CD4-positive, alpha-beta T cell treated with Interleukin-6 for 4 hours (primary cell): ENCODE results near the gene ASIC2.

Experiments used
- DNase-seq: peaks from one replicate; pipeline ENCODE4 v3.0.0-alpha.2; 2020; ENCODE audit warnings: mixed read lengths

ASIC2 gene

DNA sequence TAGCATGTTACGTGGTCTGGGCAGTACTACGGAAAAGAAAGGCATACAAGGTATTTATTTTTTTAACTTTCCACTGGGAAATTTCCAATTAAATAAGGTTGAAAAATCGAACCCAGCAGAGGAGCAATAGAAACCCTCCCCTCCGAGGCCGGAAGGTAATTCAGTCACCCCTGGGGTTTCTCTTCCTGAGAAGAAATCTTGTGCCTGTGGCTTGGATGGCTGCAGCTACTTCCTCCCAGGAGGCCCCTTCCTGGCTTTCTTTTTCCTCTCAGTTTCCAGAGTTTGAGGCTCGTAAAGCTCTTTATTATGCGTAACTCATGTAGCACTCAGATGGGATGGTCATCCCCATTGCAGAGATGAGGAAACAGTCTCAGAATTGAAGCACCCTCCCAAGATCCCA lies 140.3 kb downstream of the ASIC2 start:
- no peak for DNase-seq

- no peak for DNase-seq
These were observed 141.5 kb downstream of the ASIC2 start for GRCh38 chr17:33151565-33151964.

- DNase-seq, result no peak
These were observed 147.2 kb downstream of the ASIC2 start for GRCh38 chr17:33145941-33146340.

DNA sequence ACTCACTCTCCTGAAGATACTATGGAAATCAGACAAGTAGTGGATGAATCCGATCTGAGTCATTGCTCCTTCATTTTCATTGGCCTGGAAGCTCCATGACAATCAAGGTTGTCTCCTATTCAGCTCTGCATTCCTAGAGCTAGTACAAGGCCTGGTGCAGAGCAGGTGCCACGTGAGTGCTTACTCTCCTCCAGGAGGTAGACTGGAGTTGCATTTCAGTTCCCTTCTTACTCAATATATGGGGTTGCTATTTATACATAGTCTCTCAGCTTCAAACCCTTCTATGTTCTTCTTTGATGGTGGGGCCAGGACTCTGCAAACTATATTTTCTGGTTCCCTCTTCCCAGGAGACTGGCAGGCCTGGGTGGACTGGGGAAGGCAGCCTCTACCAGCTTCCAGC lies 148.3 kb downstream of the ASIC2 start:
- DNase-seq, result no peak

DNA sequence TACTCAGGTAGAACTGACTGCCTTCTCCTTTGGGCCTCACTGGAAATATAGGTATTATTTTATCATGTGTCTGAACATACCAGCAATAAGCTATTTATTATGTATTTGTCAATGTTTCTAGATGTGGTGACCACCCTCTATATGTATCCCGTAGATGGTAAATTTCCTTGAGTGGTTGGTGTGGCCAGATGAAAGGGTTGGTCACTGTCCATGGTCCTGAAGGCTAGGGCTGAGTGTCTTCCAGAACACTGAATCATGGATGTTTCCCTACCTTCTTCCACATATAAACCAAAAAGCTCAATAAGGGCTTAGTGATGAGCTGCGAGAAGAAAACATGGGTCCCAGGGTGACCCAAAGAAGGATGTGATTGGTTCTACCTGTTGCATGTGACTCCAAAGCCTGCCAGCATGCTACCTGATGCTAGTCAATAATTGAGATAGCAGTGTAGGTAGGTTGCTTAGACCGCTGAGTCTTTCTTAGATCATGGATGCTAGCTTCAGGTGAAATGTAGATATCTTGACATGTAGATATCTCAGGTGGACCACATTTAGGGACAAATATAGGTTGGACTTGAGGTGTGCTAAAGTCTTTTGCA lies 150.3 kb downstream of the ASIC2 start:
- DNase-seq, result no peak

- DNase-seq, result no peak
These were observed 152.5 kb downstream of the ASIC2 start for GRCh38 chr17:33140413-33141099.

GRCh38 chr17:33138627-33139026 lies 154.5 kb downstream of the ASIC2 start:
- no peak for DNase-seq

DNA sequence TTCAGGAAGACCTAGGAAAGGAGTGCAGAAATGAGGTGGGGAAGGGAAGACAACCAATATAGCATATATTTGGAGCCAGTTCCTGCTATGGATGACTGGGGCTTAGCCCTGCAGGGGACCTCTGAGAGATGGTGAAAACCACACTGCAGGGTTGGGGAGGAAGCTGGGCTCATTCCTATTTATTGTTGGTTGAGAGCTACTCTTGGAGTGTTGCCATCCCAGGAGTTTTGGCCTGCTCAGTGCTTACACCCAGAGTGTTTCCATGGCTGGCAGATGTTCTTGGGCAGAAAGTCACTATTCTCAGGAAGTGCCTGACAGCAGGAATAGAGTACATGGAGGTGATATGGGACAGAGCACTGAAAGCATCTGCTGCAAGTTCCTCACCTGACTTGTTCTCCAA lies 155.7 kb downstream of the ASIC2 start:
- no peak for DNase-seq

GRCh38 chr17:33135691-33136090 lies 157.4 kb downstream of the ASIC2 start:
- no peak for DNase-seq

DNA sequence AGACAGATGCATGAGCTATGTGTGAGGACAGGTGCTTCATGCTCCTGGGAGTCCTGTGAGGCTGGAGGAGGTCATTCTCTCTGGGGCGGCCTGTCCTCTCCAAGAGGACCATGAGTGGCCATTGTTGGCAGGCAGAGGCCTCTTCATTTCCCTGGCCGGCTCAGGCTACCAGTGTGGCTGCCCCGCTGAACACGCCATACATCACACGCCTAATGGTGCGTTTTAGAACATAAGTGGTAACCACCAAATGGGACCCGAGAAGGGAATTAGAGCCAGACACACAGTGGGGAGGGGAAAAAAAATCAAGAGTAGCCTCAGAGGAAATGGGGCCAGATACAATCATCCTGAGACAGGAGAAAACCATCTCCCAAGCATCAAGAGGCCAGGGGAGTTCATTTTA lies 161.5 kb downstream of the ASIC2 start:
- no peak for DNase-seq

- DNase-seq, result no peak
These were observed 165.4 kb downstream of the ASIC2 start for GRCh38 chr17:33127706-33128105.

GRCh38 chr17:33126086-33126485 lies 167.0 kb downstream of the ASIC2 start:
- no peak for DNase-seq

- DNase-seq, result no peak
These were observed 167.5 kb downstream of the ASIC2 start for GRCh38 chr17:33125552-33125950.

GRCh38 chr17:33124871-33125551 lies 168.1 kb downstream of the ASIC2 start:
- no peak for DNase-seq

DNA sequence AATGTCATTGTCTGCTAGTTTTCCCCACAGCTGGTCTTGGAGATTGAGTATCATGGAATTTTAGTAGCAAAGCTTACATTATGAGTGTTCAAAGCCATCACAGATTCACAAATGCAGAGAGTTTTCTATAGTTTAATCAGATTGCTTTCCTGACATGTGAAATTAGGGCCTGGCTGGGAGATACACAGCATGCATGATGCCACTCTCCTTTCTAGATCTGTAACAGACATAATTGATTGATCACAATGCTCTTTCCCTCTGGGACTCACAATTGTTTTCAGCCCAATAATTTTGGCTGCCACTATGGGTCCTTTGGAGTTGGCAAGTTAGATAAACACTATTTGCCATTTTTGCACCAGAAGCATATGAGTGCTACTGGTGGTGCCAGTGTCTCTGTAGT lies 168.9 kb downstream of the ASIC2 start:
- DNase-seq, result no peak

GRCh38 chr17:33121756-33122155 lies 171.3 kb downstream of the ASIC2 start:
- DNase-seq, result no peak

- no peak for DNase-seq
These were observed 171.8 kb downstream of the ASIC2 start for GRCh38 chr17:33121272-33121671.

- DNase-seq, result no peak
These were observed 173.0 kb downstream of the ASIC2 start for GRCh38 chr17:33120103-33120502.

- DNase-seq, result no peak
These were observed 174.6 kb downstream of the ASIC2 start for GRCh38 chr17:33118391-33119075.

- no peak for DNase-seq
These were observed 177.0 kb downstream of the ASIC2 start for GRCh38 chr17:33116021-33116551.

- DNase-seq, result no peak
These were observed 177.7 kb downstream of the ASIC2 start for GRCh38 chr17:33115366-33115765.

GRCh38 chr17:33113991-33114370 lies 179.1 kb downstream of the ASIC2 start:
- DNase-seq, result no peak

DNA sequence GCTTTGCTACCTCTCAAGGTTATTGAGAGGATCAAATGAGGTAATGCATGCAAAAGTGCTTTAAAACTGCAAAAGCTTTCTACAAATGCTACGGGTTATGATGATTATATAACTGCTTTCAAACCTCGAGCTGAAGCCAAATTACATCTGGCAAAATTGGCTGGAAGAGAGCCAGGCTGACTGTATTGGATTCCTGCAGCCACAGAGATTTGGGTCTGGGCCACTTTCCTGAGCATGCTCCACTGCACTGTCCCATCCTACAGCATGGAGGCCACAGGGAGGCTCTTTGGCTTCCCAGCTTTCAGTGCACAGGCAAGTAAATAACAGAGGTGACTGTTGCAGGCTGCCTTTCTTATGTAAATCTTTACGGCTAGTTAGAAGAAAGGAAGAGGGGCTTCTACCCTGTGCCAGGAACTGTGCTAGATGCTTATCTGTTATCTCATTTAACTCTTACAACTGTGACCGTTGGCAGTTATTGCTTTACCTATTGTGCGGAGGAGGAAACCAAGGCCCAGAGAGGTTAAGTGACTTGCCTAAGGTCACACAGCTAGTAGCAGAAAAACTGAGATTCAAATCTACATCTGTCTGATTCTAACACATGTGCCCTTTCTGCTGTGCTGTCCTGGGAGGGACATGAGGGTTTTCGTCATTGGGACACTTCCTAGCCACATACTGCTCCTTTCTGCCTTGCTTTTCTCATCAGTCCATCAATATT lies 179.7 kb downstream of the ASIC2 start:
- no peak for DNase-seq
